HG02938 (cell line): ENCODE measurements around the gene SLC38A10.
"Not testable (repeated sequence)": the region's sequence is repeated elsewhere in the genome, so short reads cannot be mapped to it uniquely, and the experiment has no call there.

Experiments used
- ATAC-seq: cut with Tn5 transposase; IDR thresholded peaks from one replicate; pipeline ENCODE4 v1.9.1; 2021; ENCODE audit warnings: mild to moderate bottlenecking, moderate library complexity; ENCODE audit not compliant: unreplicated experiment

Gene SLC38A10

DNA sequence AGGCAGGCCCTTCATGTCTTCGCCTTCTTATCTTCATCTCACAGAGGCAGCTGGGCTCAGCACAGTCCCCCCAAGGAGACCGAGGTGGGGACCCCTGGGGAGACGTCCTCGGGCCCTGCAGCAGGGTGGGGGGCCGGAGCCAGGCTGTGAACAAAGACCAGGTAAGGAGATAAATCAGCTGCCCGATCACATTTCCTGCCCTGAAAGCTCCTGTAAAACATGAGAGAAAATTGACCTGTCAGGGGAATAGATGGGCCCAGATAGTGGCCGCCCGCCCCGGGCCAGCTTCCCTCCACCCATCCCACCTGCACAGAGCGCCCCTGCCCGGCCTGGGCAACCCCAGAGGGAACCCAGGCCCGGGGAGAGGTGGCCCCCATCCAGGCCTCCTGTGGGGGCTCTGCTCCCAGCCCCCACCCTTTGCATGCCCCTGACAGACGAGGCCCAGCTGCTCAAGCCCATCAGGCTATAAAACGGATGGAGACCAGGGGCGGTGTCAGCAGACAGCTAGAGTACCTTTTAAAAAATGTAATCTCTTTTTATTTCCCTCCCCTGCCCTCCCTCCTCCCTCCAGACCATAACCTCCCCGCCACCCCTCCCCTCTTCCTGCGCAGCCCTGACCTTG is 18.8 kb upstream of the SLC38A10 start:
- ATAC-seq = no peak

DNA sequence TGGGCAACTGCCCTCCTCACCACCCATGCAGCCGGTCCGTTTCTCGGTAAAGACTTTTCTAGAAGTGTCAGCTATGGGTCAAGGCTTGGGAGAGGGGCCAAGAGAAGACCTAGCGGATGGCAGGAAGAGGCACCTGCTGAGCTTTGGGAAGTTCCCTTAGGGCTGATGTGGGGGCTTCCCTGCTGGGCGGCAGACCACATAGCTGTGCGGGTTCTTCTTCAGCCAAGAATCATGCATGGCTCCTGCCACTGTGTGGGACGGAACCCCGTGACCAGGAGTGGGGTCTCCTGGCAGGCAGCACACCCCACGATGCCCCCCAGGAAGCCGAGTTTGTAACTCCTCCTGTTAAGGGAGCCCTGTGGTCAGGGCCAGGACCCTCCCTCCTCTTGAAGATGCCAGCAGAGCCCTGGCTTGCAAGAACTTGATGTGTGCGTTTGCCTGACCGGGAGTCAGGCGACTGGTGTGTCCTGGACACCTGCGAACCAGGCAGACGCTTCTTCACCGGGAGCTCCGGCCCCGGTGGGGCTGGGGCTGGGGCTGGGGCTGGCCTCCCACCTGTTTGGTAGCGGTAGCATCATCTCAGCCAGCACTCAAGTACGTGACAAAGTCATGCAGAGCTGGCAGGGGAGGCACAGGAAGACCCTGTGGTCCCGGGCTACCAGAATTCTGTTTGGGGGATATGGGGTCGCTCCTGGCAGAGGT is 17.7 kb upstream of the SLC38A10 start:
- no peak for ATAC-seq

DNA sequence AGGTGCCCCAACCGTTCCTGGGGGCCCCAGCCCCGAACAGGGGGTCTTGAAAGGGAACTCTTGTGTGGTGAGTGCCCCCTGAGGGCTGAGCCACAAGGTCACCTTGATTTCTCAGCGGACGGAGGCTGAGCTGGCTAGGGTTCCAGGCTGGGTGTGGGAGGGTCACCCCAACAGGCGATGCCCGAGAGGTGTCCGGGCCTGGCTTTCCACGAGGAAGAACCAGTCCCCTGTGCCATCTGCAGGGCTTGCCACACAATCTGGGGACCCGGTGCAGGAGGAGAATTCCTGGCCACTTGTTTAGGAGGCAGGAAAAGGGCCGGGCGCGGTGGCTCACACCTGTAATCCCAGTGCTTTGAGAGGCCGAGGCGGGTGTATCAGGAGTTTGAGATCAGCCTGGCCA is 16.8 kb upstream of the SLC38A10 start:
- no peak for ATAC-seq

DNA sequence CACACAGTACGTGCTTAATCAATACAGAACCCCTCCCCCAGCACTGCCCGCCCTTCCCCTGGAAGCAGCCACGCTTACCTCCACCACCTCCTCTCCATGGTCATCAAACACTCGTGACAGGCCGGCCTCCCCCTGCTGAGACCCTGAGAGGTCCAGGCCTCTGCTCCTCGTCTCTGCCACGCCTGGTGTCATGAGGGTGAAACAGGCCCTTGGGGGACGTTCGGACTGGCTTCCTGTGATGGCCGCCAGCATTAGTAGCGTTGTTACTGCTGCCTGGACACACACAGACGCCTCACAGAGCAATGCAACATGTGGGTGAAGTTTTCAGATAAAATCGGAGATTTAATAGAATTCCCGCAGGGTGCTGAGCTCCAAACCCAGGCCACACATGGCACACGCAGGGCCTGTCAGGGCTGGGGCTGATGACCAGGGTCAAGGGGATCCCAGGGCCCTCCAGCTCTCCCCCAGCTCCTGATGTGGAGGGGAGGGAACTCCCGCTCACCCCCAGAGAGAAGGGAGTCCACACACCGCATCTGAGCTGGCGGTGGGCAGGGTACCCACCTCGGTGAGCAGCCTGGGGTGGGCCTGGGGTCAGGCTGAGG is 15.9 kb upstream of the SLC38A10 start:
- ATAC-seq = no peak

DNA sequence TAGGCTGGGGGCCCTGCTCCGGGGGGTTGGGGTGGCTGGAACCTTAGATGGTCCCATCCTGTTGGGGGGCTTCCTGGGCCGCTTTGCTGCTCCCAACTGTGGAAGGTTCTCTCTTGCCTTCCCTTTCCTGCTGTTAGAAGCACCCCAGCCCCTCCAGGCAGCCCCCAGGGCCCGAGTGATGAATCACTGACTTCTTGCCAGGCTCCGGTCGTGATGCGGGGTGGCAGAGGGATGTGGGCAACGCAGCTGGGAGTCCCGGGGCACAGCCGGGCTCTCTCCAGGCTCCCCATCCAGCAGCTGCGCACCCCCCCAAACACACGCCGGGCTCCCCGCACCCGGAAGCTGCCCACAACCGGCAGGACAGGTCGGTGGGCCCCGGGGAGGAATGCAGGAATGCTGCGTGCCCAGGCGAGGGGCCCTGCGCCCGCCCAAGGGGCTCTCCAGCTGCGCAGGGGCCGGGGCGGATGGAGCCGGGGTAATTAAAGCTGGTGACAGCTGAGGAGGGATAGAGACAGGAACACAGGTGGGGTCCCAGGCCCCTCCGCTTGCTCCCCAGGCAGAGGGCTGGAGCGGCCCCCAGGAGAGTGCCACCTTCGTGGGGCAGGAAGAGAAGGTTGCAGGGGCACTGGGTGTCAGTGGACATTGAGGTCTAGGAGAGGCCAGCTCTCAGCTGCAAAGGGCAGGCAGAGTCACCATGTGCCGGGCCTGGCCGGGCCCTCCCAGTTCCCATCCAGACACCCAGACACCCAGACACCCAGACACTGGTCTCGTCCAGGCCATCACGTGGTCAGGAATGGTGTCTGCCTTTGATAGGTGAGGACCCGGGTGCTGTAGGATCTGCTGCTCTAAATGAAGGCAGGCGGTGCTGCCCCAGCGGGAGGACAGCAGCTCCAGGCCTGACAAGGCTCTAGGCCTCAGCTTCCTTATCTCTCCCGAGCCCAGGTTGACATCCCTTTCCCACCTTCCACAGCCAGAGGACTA is 15.0 kb upstream of the SLC38A10 start:
- ATAC-seq = no peak

DNA sequence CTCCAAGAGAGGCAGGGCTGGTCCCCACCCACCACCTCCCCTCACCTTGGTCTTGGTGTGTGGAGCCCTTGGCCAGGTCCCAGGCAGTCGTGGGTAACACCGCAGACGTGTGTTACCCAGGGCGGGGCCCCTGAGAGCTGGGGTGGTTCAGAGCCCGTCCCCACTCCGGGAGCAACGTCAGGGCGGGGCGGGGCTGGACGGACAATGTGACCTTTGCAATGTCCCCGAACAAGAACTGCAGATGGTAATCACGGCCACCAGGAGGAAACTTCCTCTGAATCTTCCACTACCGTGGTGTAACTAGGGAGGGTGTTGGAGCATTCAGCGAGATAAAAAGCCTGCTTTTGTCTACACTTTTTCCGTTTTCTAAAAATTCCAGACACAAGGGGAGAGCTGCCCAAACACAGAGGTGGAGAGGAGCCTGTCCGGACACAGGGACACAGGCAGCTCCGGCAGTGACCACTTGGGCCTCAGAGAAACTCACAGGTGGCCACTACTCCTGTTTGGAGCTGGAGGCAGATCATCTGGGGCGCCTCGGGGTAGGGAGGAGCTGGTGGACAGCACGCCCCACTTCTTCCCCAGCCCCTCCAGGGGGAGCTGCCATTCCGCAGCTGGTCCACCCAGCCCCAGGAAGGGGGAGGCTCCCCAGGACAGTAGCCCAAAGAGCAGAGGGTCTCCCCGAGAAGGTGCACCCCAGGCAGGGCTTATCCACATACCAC is 14.2 kb upstream of the SLC38A10 start:
- ATAC-seq = no peak

DNA sequence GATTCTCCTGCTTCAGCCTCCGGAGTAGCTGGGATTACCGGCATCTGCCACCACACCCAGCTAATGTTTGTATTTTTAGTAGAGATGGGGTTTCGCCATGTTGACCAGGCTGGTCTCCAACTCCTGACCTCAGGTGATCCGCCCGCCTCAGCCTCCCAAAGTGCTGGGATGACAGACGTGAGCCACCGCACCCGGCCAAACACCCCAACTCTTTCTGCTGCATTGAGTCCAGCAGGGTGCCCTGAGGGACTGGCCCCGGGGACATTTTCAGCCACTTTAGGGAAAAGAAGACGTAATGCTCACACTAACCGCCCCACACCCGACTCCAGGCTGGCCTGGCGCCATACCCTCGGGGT is 13.7 kb upstream of the SLC38A10 start:
- ATAC-seq = not testable (repeated sequence)

DNA sequence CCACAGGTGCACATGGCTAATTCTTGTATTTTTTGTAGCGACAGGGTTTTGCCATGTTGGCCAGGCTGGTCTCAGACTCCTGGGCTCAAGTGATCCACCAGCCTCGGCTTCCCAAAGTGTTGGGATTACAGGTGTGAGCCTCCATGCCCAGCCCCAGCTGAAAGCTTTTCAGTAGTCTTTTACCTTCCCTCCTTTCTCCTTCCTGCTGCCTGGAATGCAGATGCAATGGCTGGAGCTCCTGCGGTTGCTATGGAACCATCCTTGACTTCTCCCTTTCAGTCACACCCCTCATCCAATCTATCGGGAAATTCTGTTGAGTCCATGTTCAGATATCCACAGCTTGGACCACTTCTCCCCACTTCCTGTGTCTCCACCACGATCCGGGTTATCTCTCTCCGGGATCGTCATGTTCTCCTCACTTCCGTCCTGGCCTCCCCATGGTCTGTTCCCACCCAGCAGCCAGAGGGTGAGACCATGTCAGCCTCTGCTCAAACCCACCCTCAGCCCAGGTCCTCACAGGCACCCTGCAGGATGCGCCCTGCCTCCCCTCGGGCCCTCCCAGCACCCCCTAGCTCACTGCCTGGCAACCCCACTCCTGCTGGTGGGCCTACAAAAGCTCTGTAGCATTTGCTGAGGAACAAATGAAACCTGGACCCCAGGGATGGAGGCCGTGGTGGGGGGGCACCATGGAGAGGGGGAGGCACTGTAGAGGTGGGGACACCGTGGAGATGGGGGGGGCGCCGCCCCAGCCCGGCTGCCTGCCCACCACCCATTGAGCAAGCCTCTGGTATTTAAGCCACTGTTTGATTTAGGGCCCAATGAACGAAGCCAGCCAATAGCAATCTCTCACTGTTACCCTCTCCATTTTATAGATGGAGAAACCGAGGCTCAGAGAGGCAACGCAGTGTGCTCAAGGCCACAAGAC is 12.8 kb upstream of the SLC38A10 start:
- ATAC-seq = no peak

DNA sequence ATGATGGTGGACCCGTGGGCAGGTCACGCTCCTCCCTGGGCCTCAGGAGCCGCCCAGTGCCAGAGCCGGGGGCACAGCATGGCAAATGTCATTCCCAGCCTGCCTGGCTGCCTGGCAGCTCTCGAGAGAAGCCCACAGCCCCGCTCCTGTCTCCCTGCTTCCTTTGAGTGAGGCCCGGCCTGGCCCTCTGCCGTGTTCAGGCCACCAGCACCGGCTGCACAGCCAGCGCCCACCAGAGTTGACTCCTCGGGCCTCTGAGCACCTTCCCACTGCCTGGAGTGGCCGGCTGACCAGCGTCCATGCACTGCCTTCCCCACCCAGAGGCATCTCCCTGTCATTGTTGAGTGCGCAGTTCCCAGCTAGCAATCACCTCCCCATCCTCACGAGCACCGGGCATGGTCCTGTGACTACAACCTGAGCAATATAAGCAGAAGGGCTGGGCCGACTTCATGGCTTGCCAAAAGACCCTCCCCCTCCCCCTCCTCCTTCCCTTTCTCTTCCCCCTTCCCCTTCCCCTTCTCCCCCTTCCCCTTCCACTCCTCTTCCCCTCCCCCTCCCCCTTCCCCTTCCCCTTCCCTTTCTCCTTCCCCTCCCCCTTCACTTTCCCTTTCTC is 11.9 kb upstream of the SLC38A10 start:
- no peak for ATAC-seq

DNA sequence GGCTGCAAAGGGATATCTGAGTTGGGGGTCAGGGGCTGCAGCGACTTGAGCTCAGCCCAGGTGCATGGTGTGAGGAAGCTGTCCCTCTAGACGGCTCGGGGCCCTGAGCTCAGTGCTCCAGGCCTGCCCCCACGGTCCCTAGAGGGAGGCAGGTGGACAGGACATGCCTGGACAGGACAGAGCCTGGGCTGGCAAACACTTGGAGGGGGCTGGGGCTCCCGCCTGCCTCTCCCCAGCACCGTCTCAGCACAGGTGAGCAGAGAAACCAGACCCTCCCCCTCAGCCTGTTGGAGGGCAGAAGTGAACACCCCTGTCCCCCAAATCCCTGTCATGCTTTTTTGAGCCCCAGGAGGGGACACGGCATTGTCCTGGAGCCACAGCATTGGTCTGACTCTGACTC is 11.4 kb upstream of the SLC38A10 start:
- ATAC-seq = no peak

DNA sequence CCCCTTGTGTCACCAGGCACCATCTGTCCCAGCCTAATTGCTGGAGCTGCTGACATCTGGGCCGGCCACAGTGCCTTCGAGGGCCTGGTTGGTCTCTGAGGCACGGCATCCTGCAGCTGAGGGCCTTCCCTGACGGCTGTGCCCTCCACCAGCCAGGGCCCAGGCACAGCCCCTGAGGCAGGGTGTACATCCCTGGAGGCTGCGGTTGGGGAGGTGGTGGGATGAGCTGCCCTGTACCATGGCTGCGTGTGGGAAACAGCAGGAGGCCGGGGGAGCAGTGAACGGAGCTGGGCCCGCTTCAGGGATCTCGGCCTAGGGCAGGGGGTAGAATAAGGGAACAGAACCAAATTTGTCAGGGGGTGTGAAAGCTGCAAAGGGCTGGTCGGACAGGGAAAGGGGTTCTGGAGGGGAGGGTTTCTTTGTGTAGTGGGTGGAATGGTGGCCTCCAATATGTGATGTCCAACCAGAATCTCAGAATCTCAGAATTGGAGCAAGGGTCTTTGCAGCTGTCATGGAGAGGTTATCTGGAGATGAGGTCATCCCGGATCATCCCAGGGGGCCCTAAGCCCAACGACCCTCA is 10.0 kb upstream of the SLC38A10 start:
- ATAC-seq = no peak

DNA sequence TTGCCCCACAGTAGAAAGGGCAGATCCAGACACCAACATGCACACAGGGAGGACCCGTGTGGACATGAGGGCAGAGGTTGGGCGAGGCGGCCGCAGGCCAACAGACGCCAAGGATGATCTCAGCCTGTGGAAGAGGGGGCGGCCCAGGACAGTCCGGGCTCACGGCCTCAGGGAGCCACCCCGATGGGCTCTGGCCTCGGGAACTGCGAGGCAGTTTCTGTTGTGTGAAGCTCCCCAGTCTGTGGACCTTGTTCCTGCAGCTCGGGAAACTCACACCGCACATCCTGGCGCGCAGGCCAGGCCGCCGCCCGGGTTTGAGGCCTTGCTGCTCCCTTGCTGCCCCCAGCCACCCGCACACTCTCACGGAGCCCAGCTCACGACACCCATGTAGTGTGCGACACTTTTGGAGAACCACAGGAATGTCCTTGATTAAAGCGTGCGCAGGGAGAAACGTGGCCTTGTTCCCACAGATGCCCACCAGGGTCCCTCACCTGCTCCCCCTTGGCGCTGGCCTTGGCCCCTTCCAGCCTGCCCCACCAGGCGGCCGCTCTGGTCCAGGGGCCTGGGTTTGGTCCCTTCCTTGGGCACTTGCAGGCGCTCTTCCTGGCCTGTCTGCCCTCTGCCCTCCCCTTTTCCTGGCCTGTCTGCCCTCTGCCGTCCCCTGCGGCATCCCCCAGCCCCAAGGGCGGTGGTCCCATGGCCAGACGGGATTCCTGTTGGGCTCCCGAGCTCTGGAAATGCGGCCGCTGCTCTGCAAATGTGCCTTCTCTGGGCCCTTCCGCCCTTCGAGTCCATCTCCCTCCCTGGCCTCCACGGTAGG is 9.3 kb upstream of the SLC38A10 start:
- ATAC-seq = no peak

DNA sequence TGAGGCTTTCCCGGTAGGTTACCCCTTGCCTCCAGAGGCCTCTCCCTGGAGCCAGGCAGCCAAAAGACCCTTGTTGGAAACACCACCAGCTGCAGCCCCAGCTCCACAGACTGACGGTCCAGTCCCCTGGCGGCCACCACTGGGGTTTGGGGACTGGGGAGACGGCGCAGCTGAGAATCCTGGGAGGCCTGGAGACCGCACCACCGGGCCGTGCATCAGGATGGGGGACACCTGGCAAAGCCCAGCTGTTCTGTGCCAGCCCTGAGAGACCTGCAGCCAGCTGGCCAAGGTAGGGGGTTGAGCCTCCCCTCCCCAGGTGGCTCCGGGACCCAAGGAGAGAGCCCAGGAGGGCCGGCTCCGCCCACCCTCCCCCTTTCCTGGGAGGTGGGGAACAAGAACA is 8.3 kb upstream of the SLC38A10 start:
- ATAC-seq = no peak

DNA sequence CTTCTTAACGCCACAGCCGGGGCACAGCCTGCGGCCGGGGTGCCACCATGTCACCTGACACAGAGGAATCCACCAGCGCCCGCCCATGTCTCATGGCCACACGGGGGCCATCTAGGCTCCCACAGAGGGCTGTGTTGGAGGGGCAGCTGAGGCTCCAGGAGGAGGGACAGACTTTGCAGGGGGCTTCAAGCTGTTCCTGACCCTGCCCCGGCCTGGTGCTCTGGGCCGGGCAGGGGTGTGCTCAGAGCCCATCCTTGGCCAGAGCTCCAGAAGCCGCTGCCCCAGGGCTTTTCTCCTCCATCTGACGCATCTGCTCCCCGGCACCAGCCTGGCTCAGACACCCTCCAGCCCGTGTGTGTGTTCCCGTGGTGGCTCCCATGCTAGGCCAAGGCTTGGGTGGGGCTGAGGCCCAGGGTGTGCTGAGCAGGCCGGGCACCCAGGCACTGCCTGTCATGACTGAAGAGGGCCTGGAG is 7.8 kb upstream of the SLC38A10 start:
- no peak for ATAC-seq

DNA sequence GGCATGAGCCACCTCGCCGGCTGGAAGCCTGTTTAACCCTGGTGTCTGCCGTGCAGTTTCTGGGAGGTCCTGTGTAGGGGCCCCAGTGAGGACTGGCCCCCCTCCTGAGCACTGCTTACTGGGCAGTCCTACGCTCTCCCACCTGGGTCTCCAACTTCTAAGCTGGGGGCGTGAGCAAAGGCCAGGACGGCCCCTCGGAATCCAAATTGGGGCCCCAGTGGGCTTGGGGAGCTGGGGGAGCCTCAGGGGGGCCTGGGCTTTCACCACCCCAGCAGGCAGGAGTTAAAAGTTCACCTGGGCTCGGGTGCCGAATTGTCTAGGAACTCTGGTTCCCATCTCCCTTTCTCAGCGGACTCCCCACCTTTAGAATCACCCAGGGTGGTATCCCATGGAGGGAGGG is 7.2 kb upstream of the SLC38A10 start:
- no peak for ATAC-seq

DNA sequence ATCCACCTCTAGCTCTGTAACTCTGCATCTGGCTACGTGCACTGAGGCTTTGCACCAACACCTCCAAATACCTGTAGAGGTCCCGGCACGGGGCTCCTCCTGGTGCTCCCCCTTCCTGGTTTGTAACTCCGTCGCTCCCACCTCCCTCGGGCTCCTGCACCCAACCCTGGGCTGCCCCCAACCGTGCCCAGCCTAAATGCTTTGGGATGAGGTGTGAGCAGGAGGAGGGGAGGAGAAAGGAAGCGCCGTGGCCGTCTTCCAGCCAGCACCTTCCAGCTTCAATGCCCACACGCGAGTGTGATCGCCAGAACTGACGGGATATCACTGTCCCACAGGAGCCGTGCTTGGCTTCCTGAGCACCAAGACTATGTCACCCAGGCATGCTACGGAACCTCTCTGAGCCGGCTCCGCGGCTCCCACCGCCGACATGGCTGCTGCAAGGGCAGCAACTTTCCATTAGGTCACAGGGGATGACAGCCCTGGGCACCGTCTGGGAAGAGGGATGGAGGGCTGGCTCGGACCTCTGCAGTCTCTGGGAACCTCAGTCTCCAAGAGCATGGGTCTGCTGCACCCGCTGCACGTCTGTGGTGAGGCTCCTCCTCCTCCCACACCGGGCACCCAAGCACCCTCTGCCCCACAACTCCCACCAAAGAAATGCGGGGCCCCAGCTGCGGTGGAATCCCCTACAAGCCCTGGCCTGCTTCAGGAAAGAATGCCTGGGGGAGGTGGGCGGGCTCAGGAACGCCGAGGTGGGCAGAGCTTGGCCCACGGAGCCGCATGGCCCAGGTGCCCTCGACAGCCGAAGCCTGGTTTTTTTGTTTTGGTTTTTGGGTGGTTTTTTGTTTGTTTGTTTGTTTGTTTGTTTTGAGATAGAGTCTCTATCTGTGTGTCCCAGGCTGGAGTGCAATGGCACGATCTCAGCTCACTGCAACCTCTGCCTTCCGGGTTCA is 6.4 kb upstream of the SLC38A10 start:
- ATAC-seq = no peak
